H1 (cell line): Measurements from ENCODE around the gene BRD3OS.

Experiments
- ASH2L ChIP-seq: fragments of 200-600, 300-600 bp; sonication (generic); IDR thresholded peaks from one replicate; pipeline ENCODE4 v1.7.1; 2017; ENCODE audit warnings: low read length
- BCL11A ChIP-seq, 2 experiments: IDR thresholded peaks; one replicate each; pipeline ENCODE4 v1.6.1; 2011; ENCODE audit warnings: low read depth in 2 of 2, low read length in 2 of 2, mild to moderate bottlenecking in 2 of 2
- CEBPB ChIP-seq: IDR thresholded peaks from 2 replicates; pipeline ENCODE4 v1.6.1; 2012; ENCODE audit warnings: low read depth, low read length
- CTCF ChIP-seq, 3 experiments: IDR thresholded peaks; 1 replicate in 2 of 3; 2 replicates in 1 of 3; pipeline versions ENCODE4 v1.5.1 to v1.6.1; 2011; ENCODE audit warnings: low read length in 3 of 3, mild to moderate bottlenecking in 3 of 3, inconsistent platforms in 2 of 3, low read depth in 1 of 3, moderate library complexity in 1 of 3; ENCODE audit not compliant: insufficient read depth in 1 of 3; ENCODE audit errors: control extremely low read depth in 1 of 3
- EP300 ChIP-seq, 2 experiments: IDR thresholded peaks; 1 replicate in 1 of 2; 2 replicates in 1 of 2; pipeline ENCODE4 v1.6.1; 2011 to 2012; ENCODE audit warnings: low read depth in 2 of 2, low read length in 2 of 2, mild to moderate bottlenecking in 2 of 2, borderline replicate concordance in 1 of 2, inconsistent platforms in 1 of 2, moderate library complexity in 1 of 2
- JUND ChIP-seq: IDR thresholded peaks from 2 replicates; pipeline ENCODE4 v1.6.1; 2011; ENCODE audit warnings: mild to moderate bottlenecking, improper control_type of control experiment, low read length
- PHF8 ChIP-seq: fragments of 200-600 bp; sonication (generic); conservative IDR thresholded peaks from 2 replicates; pipeline ENCODE4 v1.7.1; 2012; ENCODE audit warnings: low read depth, mild to moderate bottlenecking, inconsistent platforms, low read length, moderate library complexity
- POLR2A ChIP-seq, 2 experiments: IDR thresholded peaks; 1 replicate in 1 of 2; 2 replicates in 1 of 2; pipeline ENCODE4 v1.6.1; 2011; ENCODE audit warnings: low read depth in 2 of 2, low read length in 2 of 2, mild to moderate bottlenecking in 2 of 2; ENCODE audit errors: control extremely low read depth in 1 of 2
- RAD21 ChIP-seq, 2 experiments: IDR thresholded peaks in 1 of 2; conservative IDR thresholded peaks in 1 of 2; 2 replicates each; pipeline ENCODE4 v1.6.1; 2011; ENCODE audit warnings: low read depth in 2 of 2, low read length in 2 of 2, improper control_type of control experiment in 1 of 2, inconsistent platforms in 1 of 2, mild to moderate bottlenecking in 1 of 2, moderate library complexity in 1 of 2
- SP1 ChIP-seq: IDR thresholded peaks from 2 replicates; pipeline ENCODE4 v1.6.1; 2011; ENCODE audit warnings: low read depth, low read length
- SUZ12 ChIP-seq: fragments of 200-600 bp; sonication (generic); IDR thresholded peaks from 2 replicates; pipeline ENCODE4 v1.6.1; 2012; ENCODE audit warnings: mild to moderate bottlenecking, inconsistent platforms, low read length, moderate library complexity, mixed read lengths
- YY1 ChIP-seq: IDR thresholded peaks from 2 replicates; pipeline ENCODE4 v1.6.1; 2011; ENCODE audit warnings: low read depth, mild to moderate bottlenecking, low read length

- TF ChIP-seq RAD21 (IDR thresholded peaks at IDR 0.05 in 1 of 2, conservative IDR thresholded peaks at IDR 0.05 in 1 of 2; ENCODE audit: low read depth in 2 of 2, low read length in 2 of 2) (no peak), POLR2A (IDR thresholded peaks at IDR 0.05; ENCODE audit: control extremely low read depth in 1 of 2, low read depth in 2 of 2, low read length in 2 of 2) (no peak), CTCF (IDR thresholded peaks at IDR 0.05; ENCODE audit: control extremely low read depth in 1 of 3, insufficient read depth in 1 of 3, low read depth in 1 of 3, low read length in 3 of 3) (no peak), BCL11A (IDR thresholded peaks at IDR 0.05; ENCODE audit: low read depth in 2 of 2, low read length in 2 of 2) (no peak), SP1 (no peak), YY1 (no peak), CEBPB (no peak), SUZ12 (no peak), PHF8 (no peak), EP300 (IDR thresholded peaks at IDR 0.05; ENCODE audit: borderline replicate concordance in 1 of 2, low read depth in 2 of 2, low read length in 2 of 2) (no peak), JUND (no peak), ASH2L (no peak)
These were observed 49.8 kb upstream of the BRD3OS start for GRCh38 chr9:133975511-133975910.
